Keratinocyte (primary cell): ENCODE data around the gene ADCY5. TPM values are rescaled to one million over a fixed set of nuclear protein-coding genes. Genes with fewer than 3 reads are reported as not detected.

Source experiments
- DNase-seq: peaks from one replicate; pipeline ENCODE4 v3.0.0-alpha.2; 2011; ENCODE audit warnings: low read depth, missing footprints, low spot score
- FAIRE-seq: peaks from 2 replicates; lab custom pipeline; 2011; peaks lifted over from hg19 to GRCh38; lab: Jason Lieb, UNC
- H2AFZ ChIP-seq: 2 replicates; pipeline ENCODE4 v1.6.0; 2012; ENCODE audit warnings: low read length, control low read depth, inconsistent platforms; ENCODE audit not compliant: control insufficient read depth
- H3K27ac ChIP-seq: 2 replicates; pipeline ENCODE4 v1.5.1; 2011; ENCODE audit warnings: low read length; ENCODE audit not compliant: control insufficient read depth, insufficient read depth
- H3K27me3 ChIP-seq: 3 replicates; pipeline ENCODE4 v1.6.0; 2011; ENCODE audit warnings: low read length; ENCODE audit not compliant: control insufficient read depth, insufficient read depth; ENCODE audit errors: extremely low read depth
- H3K36me3 ChIP-seq, 2 experiments: 2 replicates in 1 of 2; 3 replicates in 1 of 2; pipeline ENCODE4 v1.5.1; 2011; ENCODE audit warnings: low read length in 2 of 2, mild to moderate bottlenecking in 1 of 2; ENCODE audit not compliant: control insufficient read depth in 2 of 2, insufficient read depth in 2 of 2; ENCODE audit errors: extremely low read depth in 1 of 2
- H3K4me1 ChIP-seq: 3 replicates; pipeline ENCODE4 v1.5.1; 2011; ENCODE audit warnings: low read length; ENCODE audit not compliant: control insufficient read depth, insufficient read depth; ENCODE audit errors: extremely low read depth
- H3K4me2 ChIP-seq: 3 replicates; pipeline ENCODE4 v1.6.0; 2011; ENCODE audit warnings: low read depth, low read length; ENCODE audit not compliant: control insufficient read depth, insufficient read depth; ENCODE audit errors: extremely low read depth
- H3K4me3 ChIP-seq, 3 experiments: fragments of 200-600 bp in 1 of 3; sonication (generic) in 1 of 3; 2 replicates in 2 of 3; 3 replicates in 1 of 3; pipeline ENCODE4 v1.5.1; 2011 to 2016; ENCODE audit warnings: low read length in 3 of 3, mild to moderate bottlenecking in 3 of 3, control low read depth in 2 of 3, inconsistent platforms in 1 of 3, low read depth in 1 of 3, mixed read lengths in 1 of 3, mixed run types in 1 of 3, moderate library complexity in 1 of 3; ENCODE audit not compliant: control insufficient read depth in 2 of 3, insufficient read depth in 2 of 3; ENCODE audit errors: extremely low read depth in 1 of 3
- H3K79me2 ChIP-seq: 2 replicates; pipeline ENCODE4 v1.6.0; 2012; ENCODE audit warnings: low read length; ENCODE audit not compliant: control insufficient read depth, insufficient read depth
- H3K9ac ChIP-seq: 3 replicates; pipeline ENCODE4 v1.6.0; 2011; ENCODE audit warnings: low read length; ENCODE audit not compliant: control insufficient read depth, insufficient read depth; ENCODE audit errors: extremely low read depth
- H3K9me1 ChIP-seq: 3 replicates; pipeline ENCODE4 v1.6.0; 2011; ENCODE audit warnings: low read length; ENCODE audit not compliant: control insufficient read depth, insufficient read depth; ENCODE audit errors: extremely low read depth
- H3K9me3 ChIP-seq: 2 replicates; pipeline ENCODE4 v1.5.1; 2012; ENCODE audit warnings: low read depth, low read length; ENCODE audit not compliant: control insufficient read depth
- H4K20me1 ChIP-seq: 3 replicates; pipeline ENCODE4 v1.6.0; 2011; ENCODE audit warnings: low read length; ENCODE audit not compliant: control insufficient read depth, insufficient read depth; ENCODE audit errors: extremely low read depth
- EZH2 ChIP-seq: IDR thresholded peaks from one replicate; pipeline ENCODE4 v1.6.1; 2012; ENCODE audit warnings: inconsistent platforms, mild to moderate bottlenecking, low read length, moderate library complexity
- dilution Hi-C: fragments of 300-500 bp; cut with MboI; formaldehyde crosslinking; loops from one replicate; pipeline ENCODE4 v1.7.0; 2020; ENCODE audit warnings: low sequenced_read_pairs; ENCODE audit not compliant: extremely low pct_ligation_motif_present
- polyA plus RNA-seq, 5 experiments: library from polyadenylated mRNA; depleted of rRNA in 3 of 5; stranded (reverse) in 3 of 5; stranded (forward) in 1 of 5; unstranded in 1 of 5; fragments of >200 nt; gene quantifications; 1 replicate in 1 of 5; 2 replicates in 3 of 5; 3 replicates in 1 of 5; pipeline versions ENCODE4 v1.2.1 to v1.2.3, GENCODE V29; 2011 to 2012; ENCODE audit warnings: missing spikeins in 2 of 5, low read depth in 1 of 5, low replicate concordance in 1 of 5
- TF ChIP-seq, protein P1 (sequence below), 3 experiments: IDR thresholded peaks in 1 of 3; conservative IDR thresholded peaks in 1 of 3; optimal IDR thresholded peaks in 1 of 3; 2 replicates in 2 of 3; 3 replicates in 1 of 3; pipeline versions ENCODE3 to v1.5.1; 2011; ENCODE audit warnings: low read length in 3 of 3, mild to moderate bottlenecking in 3 of 3, moderate library complexity in 2 of 3, control low read depth in 1 of 3, inconsistent platforms in 1 of 3; ENCODE audit not compliant: insufficient read depth in 2 of 3; ENCODE audit errors: extremely low read depth in 1 of 3

ADCY5 gene
- polyA plus RNA-seq, 1 donor (not counting 4 experiments of a cell fraction or from before 2014, with no cell fraction given): not detected

DNA sequence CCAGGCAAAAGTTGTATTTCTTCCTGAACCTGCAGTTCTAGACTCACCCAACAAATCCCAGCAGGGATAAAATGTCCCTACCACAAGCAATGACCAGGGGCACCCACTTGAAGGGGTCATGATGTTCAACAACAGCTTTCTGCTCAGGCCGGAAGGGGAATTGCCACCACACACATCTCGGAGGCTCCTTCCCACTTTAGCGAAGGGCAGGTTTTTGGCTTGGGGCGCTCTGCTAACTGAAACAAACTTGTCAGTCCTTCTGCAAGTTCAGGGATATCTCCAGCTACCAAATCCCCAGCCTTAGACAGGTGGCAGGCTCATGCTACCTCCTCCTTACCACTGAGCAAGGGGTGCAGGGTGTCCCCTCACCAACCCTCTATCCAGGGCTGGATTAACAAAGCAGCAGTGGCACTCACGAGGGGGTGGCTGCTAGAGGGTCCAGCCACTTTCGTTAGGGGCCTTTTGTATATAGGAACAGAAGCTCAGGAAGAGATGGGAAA lies 2.2 kb downstream of the ADCY5 start:
- FAIRE-seq: no peak
- no peak overlapping the region for H3K4me3 ChIP-seq

DNA sequence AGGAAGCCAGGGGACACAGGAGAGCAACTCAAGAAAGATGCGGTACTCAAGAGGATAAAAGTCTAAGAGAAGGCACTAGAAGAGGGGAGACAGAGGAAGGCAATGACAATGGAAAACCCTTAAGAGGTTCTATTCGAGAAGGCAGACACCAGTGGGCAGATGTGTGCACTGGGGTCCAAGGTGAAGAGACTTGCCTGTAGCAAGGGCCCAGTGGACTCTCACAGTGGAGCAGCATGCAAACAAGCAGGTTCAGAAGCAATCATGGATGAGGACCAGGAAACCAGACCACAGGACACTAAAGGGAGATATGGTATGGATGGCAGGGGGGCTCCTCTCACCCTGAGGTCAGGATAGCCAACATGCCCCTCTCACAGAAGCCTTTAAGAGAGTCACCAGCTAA lies 2.7 kb downstream of the ADCY5 start:
- H4K20me1 ChIP-seq: peaks cover 2% of the 10 kb centered on the region
- H3K9me1 ChIP-seq: no peaks in the 10 kb centered on the region
- dilution Hi-C loops: no loop called here
- no peak for TF ChIP-seq EZH2
- TF ChIP-seq, protein P1, sequence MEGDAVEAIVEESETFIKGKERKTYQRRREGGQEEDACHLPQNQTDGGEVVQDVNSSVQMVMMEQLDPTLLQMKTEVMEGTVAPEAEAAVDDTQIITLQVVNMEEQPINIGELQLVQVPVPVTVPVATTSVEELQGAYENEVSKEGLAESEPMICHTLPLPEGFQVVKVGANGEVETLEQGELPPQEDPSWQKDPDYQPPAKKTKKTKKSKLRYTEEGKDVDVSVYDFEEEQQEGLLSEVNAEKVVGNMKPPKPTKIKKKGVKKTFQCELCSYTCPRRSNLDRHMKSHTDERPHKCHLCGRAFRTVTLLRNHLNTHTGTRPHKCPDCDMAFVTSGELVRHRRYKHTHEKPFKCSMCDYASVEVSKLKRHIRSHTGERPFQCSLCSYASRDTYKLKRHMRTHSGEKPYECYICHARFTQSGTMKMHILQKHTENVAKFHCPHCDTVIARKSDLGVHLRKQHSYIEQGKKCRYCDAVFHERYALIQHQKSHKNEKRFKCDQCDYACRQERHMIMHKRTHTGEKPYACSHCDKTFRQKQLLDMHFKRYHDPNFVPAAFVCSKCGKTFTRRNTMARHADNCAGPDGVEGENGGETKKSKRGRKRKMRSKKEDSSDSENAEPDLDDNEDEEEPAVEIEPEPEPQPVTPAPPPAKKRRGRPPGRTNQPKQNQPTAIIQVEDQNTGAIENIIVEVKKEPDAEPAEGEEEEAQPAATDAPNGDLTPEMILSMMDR (optimal IDR thresholded peaks at IDR 0.05 in 1 of 3, IDR thresholded peaks at IDR 0.05 in 1 of 3, conservative IDR thresholded peaks at IDR 0.05 in 1 of 3; ENCODE audit: extremely low read depth in 1 of 3, insufficient read depth in 2 of 3, low read length in 3 of 3): no peak
- DNase-seq: no peak
- H3K4me3 ChIP-seq: no peak overlapping the region
- H3K36me3 ChIP-seq: no peaks in the 10 kb centered on the region
- no peaks in the 10 kb centered on the region for H3K9me3 ChIP-seq
- no peak overlapping the region for H3K4me2 ChIP-seq
- H2AFZ ChIP-seq: no peak overlapping the region
- no peak overlapping the region for H3K27ac ChIP-seq
- no peaks in the 10 kb centered on the region for H3K79me2 ChIP-seq
- peaks cover 70% of the 10 kb centered on the region for H3K27me3 ChIP-seq
- H3K4me1 ChIP-seq: no peaks in the 10 kb centered on the region
- no peak overlapping the region for H3K9ac ChIP-seq
- no peak for FAIRE-seq

More for the DNA sequence above, 2.2 kb downstream of the ADCY5 start:
- H3K9me1 ChIP-seq: no peaks in the 10 kb centered on the region
- no peak overlapping the region for H3K9ac ChIP-seq
- H2AFZ ChIP-seq: no peak overlapping the region
- TF ChIP-seq, protein P1 (optimal IDR thresholded peaks at IDR 0.05 in 1 of 3, IDR thresholded peaks at IDR 0.05 in 1 of 3, conservative IDR thresholded peaks at IDR 0.05 in 1 of 3; ENCODE audit: extremely low read depth in 1 of 3, insufficient read depth in 2 of 3, low read length in 3 of 3): no peak
- TF ChIP-seq EZH2: no peak
- H3K79me2 ChIP-seq: no peaks in the 10 kb centered on the region
- H4K20me1 ChIP-seq: peaks cover 2% of the 10 kb centered on the region
- H3K9me3 ChIP-seq: no peaks in the 10 kb centered on the region
- peaks cover 74% of the 10 kb centered on the region for H3K27me3 ChIP-seq
- dilution Hi-C loops: no loop called here
- no peak overlapping the region for H3K4me2 ChIP-seq
- H3K36me3 ChIP-seq: no peaks in the 10 kb centered on the region
- H3K27ac ChIP-seq: no peak overlapping the region
- DNase-seq: no peak
- no peaks in the 10 kb centered on the region for H3K4me1 ChIP-seq
